MCF 10A (cell line): ENCODE measurements around the gene SUSD1. TPM values are rescaled to one million over a fixed set of nuclear protein-coding genes. Genes with fewer than 3 reads are reported as not detected.

ENCODE experiments used
- BruUV-seq: library from RNA; stranded (reverse); fragments of 400-500 nt; replicated peaks from 2 replicates; lab custom pipeline; 2021; lab: Mats Ljungman, UMichigan
- CTCF ChIA-PET: fragments of 300-600 bp; sonication (Branson Sonifier 250); formaldehyde crosslinking; extraction: SDS; loops from one replicate; lab custom pipeline; 2021; ENCODE audit warnings: antibody characterized with exemption, inconsistent platforms; lab: Yijun Ruan, JAX
- POLR2A ChIA-PET: fragments of 300-600, 350-650 bp; sonication (Branson Sonifier 250); formaldehyde crosslinking; extraction: SDS; loops from one replicate; lab custom pipeline; 2020; ENCODE audit warnings: antibody characterized with exemption, inconsistent platforms; lab: Yijun Ruan, JAX
- DNase-seq: peaks from one replicate; pipeline ENCODE4 v3.0.0-alpha.2; 2018; ENCODE audit not compliant: unreplicated experiment
- H3K27ac Mint-ChIP-seq: one replicate; pipeline ENCODE4 v1.8.0; 2022; ENCODE audit warnings: mild to moderate bottlenecking, low read depth, mixed read lengths; ENCODE audit not compliant: unreplicated experiment
- H3K27me3 Mint-ChIP-seq: one replicate; pipeline ENCODE4 v1.8.0; 2022; ENCODE audit warnings: mixed read lengths; ENCODE audit not compliant: insufficient read depth, unreplicated experiment
- H3K36me3 Mint-ChIP-seq: one replicate; pipeline ENCODE4 v1.8.0; 2022; ENCODE audit warnings: mild to moderate bottlenecking, moderate library complexity, mixed read lengths; ENCODE audit not compliant: insufficient read depth, unreplicated experiment
- H3K4me1 Mint-ChIP-seq: one replicate; pipeline ENCODE4 v1.8.0; 2022; ENCODE audit warnings: mixed read lengths; ENCODE audit not compliant: insufficient read depth, unreplicated experiment
- H3K4me3 Mint-ChIP-seq: one replicate; pipeline ENCODE4 v1.8.0; 2022; ENCODE audit warnings: mild to moderate bottlenecking, moderate library complexity, mixed read lengths; ENCODE audit not compliant: unreplicated experiment
- H3K9me3 Mint-ChIP-seq: one replicate; pipeline ENCODE4 v1.8.0; 2022; ENCODE audit warnings: mixed read lengths; ENCODE audit not compliant: unreplicated experiment
- intact Hi-C: fragments of 100-400 bp; cut with micrococcal nuclease; formaldehyde crosslinking; loops from 2 replicates; pipeline ENCODE4 v1.14.1; 2022
- total RNA-seq: library from RNA; stranded (reverse); gene quantifications from 2 replicates; pipeline ENCODE4 v1.2.3, GENCODE V29; 2022
- TF ChIP-seq, protein P1 (sequence below): fragments of 200-600 bp; IDR thresholded peaks from one replicate; pipeline ENCODE4 v1.8.0; 2022; ENCODE audit warnings: antibody characterized with exemption, mild to moderate bottlenecking; ENCODE audit not compliant: unreplicated experiment

SUSD1 gene
- total RNA-seq, 1 experiment from 2014 or later, result 2.0 TPM

DNA sequence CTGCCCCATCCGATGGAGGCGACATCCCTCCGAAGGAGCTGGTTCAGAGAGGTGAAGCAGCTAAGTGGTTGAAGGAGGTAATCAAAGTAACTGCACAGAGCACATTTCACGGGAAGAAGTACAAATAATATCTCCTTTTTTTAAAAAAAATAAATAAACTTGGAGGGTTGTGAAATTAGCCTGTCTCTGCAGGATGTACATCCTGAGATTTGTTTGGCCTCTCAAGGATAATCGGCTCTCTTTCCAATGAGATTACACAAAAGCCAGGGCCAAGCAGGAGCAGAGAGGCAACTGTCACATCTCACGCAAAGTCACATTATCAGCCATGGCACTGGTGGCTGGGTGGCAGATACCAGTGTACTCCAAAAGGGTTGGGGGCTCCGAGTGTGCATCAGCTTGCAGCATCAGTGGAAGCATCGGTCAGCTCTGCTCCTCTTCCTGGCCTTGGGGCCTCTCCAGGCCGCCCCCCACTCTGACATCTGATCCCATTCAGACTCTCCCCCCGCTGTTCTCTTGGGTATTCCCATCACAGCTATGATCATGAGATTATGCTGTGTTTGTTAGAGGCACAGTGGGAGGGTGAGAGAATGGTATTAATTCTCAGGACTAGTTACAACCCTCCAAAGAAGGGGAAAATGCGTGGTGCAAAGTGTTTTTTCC, 168.6 kb downstream of the SUSD1 start:
- BruUV-seq, result no TSS peak
- POLR2A ChIA-PET, result interaction anchor here (0.6 kb wide), 1 partner anchor 114 kb away, joined by 3 read pairs; no protein-coding TSS in a partner anchor
- intact Hi-C loops, result no loop called here
- Mint-ChIP-seq H3K27me3 (no peaks in the 10 kb centered on the region), H3K4me1 (peaks cover 10% of the 10 kb centered on the region), H3K36me3 (no peaks in the 10 kb centered on the region), H3K4me3 (no peak overlapping the region), H3K9me3 (no peaks in the 10 kb centered on the region), H3K27ac (no peak overlapping the region)
- DNase-seq, result no peak
- CTCF ChIA-PET, result no interaction called here
- TF ChIP-seq, protein P1, sequence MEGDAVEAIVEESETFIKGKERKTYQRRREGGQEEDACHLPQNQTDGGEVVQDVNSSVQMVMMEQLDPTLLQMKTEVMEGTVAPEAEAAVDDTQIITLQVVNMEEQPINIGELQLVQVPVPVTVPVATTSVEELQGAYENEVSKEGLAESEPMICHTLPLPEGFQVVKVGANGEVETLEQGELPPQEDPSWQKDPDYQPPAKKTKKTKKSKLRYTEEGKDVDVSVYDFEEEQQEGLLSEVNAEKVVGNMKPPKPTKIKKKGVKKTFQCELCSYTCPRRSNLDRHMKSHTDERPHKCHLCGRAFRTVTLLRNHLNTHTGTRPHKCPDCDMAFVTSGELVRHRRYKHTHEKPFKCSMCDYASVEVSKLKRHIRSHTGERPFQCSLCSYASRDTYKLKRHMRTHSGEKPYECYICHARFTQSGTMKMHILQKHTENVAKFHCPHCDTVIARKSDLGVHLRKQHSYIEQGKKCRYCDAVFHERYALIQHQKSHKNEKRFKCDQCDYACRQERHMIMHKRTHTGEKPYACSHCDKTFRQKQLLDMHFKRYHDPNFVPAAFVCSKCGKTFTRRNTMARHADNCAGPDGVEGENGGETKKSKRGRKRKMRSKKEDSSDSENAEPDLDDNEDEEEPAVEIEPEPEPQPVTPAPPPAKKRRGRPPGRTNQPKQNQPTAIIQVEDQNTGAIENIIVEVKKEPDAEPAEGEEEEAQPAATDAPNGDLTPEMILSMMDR, result no peak

DNA sequence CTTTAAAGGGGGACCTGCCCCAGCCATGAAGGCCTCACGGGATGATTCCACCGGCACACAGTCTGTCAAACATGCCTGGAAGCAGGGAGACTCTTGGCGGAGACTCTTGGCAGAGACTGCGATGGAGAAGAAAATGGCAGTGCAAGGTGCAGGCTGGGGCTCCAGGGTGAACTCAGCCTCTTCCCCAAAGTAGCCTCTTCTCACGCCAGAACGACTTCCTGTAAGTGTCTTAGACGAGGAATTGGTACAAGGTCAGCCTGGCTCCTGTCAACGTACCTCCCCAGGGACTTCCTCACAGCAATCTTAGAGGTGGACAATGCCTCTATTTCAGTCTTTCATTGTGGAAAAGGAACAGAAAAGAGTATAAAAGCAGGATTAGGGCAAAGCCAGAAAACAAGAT, 169.2 kb downstream of the SUSD1 start:
- ChIA-PET CTCF (no interaction called here), POLR2A (interaction anchor here (0.6 kb wide), 1 partner anchor 114 kb away, joined by 3 read pairs; no protein-coding TSS in a partner anchor)
- DNase-seq, result no peak
- no peaks in the 10 kb centered on the region for H3K9me3 Mint-ChIP-seq
- no peak overlapping the region for H3K4me3 Mint-ChIP-seq
- no peaks in the 10 kb centered on the region for H3K36me3 Mint-ChIP-seq
- TF ChIP-seq, protein P1, result no peak
- intact Hi-C loops, result no loop called here
- no peaks in the 10 kb centered on the region for H3K27me3 Mint-ChIP-seq
- BruUV-seq, result no TSS peak
- H3K4me1 Mint-ChIP-seq, result peaks cover 9% of the 10 kb centered on the region
- H3K27ac Mint-ChIP-seq, result no peak overlapping the region

DNA sequence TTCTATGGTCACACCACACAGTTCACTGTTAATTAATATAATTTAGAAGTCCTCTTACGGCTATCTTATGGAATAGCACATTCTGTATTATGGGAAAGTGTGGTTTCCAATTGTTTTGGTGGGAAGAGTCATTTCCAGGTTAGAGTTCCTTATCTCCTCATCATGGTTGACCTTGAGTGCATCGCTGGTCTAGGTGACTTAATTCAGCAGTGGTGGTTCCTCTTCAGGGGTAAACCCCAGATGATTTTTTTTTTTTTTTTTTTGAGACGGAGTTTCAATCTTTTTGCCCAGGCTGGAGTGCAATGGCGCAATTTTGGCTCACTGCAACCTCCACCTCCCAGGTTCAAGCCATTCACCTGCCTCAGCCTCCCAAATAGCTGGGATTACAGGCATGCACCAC, 171.6 kb downstream of the SUSD1 start:
- POLR2A ChIA-PET, result no interaction called here
- Mint-ChIP-seq H3K9me3 (no peaks in the 10 kb centered on the region), H3K27ac (no peak overlapping the region), H3K4me1 (peaks cover 7% of the 10 kb centered on the region), H3K36me3 (no peaks in the 10 kb centered on the region), H3K4me3 (no peak overlapping the region), H3K27me3 (no peaks in the 10 kb centered on the region)
- TF ChIP-seq, protein P1, result no peak
- no peak for DNase-seq
- BruUV-seq, result no TSS peak
- intact Hi-C loops, result no loop called here
- CTCF ChIA-PET, result interaction anchor here (0.7 to 1.5 kb wide), 2 partner anchors 11 to 19 kb away, joined by 3 read pairs; no protein-coding TSS in a partner anchor

DNA sequence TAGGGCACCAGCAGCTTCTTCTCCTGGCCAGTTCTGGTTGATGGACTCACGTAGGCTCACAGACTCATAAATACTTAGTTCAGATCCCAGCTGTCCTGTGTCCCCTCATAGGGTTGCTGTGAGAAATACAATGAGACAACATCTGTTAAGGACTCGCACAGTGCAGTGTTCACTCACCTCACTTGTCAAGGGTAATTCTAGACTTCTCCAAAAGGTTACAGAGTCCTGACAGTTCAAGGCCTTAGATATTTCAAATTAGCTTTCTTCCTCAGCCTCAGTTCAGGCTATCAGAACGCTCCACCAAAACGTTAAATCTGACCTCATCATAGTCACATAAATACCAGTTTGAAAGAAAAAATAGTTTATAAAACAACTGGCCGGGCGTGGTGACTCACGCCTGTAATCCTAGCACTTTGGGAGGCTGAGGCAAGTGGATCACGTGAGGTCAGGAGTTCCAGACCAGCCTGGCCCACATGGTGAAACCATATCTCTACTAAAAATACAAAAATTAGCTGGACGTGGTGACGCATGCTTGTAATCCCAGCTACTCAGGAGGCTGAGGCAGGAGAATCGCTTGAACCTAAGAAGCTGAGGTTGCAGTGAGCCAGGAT, 172.1 kb downstream of the SUSD1 start:
- H3K4me3 Mint-ChIP-seq, result no peak overlapping the region
- ChIA-PET POLR2A (no interaction called here), CTCF (interaction anchor here (1.5 kb wide), 1 partner anchor 19 kb away, joined by 3 read pairs; no protein-coding TSS in a partner anchor)
- no TSS peak for BruUV-seq
- H3K4me1 Mint-ChIP-seq, result peaks cover 7% of the 10 kb centered on the region
- TF ChIP-seq, protein P1, result no peak
- no peak for DNase-seq
- no peaks in the 10 kb centered on the region for H3K9me3 Mint-ChIP-seq
- H3K27ac Mint-ChIP-seq, result no peak overlapping the region
- H3K36me3 Mint-ChIP-seq, result no peaks in the 10 kb centered on the region
- intact Hi-C loops, result no loop called here
- no peaks in the 10 kb centered on the region for H3K27me3 Mint-ChIP-seq
